Heart left ventricle (tissue), 16 donors: ENCODE results near the gene EFCAB3. TPM values are rescaled to one million over a fixed set of nuclear protein-coding genes. Genes with fewer than 3 reads are reported as not detected.

Experiments
- ATAC-seq, 4 donors: fragments of 200-7000 bp; cut with Tn5 transposase; one replicate each; pipeline ENCODE4 v1.9.1; 2020 to 2022; ENCODE audit warnings: moderate library complexity in 4 of 4, mild to moderate bottlenecking in 3 of 4, moderate number of reproducible peaks in 1 of 4
- DNase-seq, 5 donors: peaks; one replicate each; pipeline ENCODE4 v3.0.0-alpha.2; 2020
- H3K27ac ChIP-seq, 12 donors: fragments of 200-600 bp; sonication (generic) in 4 of 12; one replicate each; pipeline versions ENCODE4 v1.5.0 to v1.8.0; 2016 to 2022; ENCODE audit warnings: mild to moderate bottlenecking in 2 of 12
- H3K27me3 ChIP-seq, 9 donors: fragments of 200-600 bp; sonication (generic) in 2 of 9; one replicate each; pipeline versions ENCODE4 v1.5.1 to v1.8.0; 2016 to 2022; ENCODE audit warnings: mild to moderate bottlenecking in 3 of 9
- H3K36me3 ChIP-seq, 9 donors: fragments of 200-600 bp; sonication (generic) in 2 of 9; one replicate each; pipeline versions ENCODE4 v1.5.0 to v1.8.0; 2018 to 2022; ENCODE audit warnings: mild to moderate bottlenecking in 2 of 9
- H3K4me1 ChIP-seq, 12 donors: fragments of 200-600 bp; sonication (generic) in 4 of 12; one replicate each; pipeline versions ENCODE4 v1.5.0 to v1.8.0; 2016 to 2022; ENCODE audit warnings: mild to moderate bottlenecking in 3 of 12
- H3K4me3 ChIP-seq, 12 donors: fragments of 200-600 bp; sonication (generic) in 4 of 12; one replicate each; pipeline versions ENCODE4 v1.5.0 to v1.8.0; 2017 to 2022; ENCODE audit warnings: mild to moderate bottlenecking in 9 of 12, moderate library complexity in 4 of 12
- H3K9me3 ChIP-seq, 12 donors: fragments of 200-600 bp; sonication (generic) in 4 of 12; one replicate each; pipeline versions ENCODE4 v1.5.0 to v1.8.0; 2016 to 2022; ENCODE audit warnings: mild to moderate bottlenecking in 1 of 12
- CTCF ChIP-seq, 12 donors: fragments of 200-600 bp; sonication (generic) in 4 of 12; IDR thresholded peaks; one replicate each; pipeline versions ENCODE4 v1.5.0 to v1.8.0; 2018 to 2022; ENCODE audit warnings: antibody characterized with exemption in 12 of 12, mild to moderate bottlenecking in 5 of 12
- POLR2A ChIP-seq, 2 donors: fragments of 450-650 bp; IDR thresholded peaks; one replicate each; pipeline ENCODE4 v1.6.1; 2017; ENCODE audit warnings: antibody characterized with exemption in 2 of 2, mild to moderate bottlenecking in 2 of 2, moderate library complexity in 2 of 2
- WGBS, 4 donors: extraction: QIAGEN DNeasy Blood & Tissue Kit in 2 of 4; methylation state at CpG; one replicate each; pipeline versions ENCODE4 v1.1.5 to v1.1.7; 2013 to 2018; 5-methylcytosine and 5-hydroxymethylcytosine counted together
- intact Hi-C, 10 donors: fragments of 100-400 bp; cut with DNase I; formaldehyde crosslinking; loops; one replicate each; pipeline versions ENCODE4 v1.11.1 to v1.14.2; 2022
- long read RNA-seq, 3 donors: library from polyadenylated mRNA; unstranded; transcript quantifications; one replicate each; pipeline ENCODE4 v2.0.0, GENCODE V29; 2020 to 2021
- polyA plus RNA-seq, 2 donors: library from polyadenylated mRNA; stranded (reverse); fragments of 200-250 nt; gene quantifications; one replicate each; pipeline ENCODE4 v1.2.3, GENCODE V29; 2013
- total RNA-seq, 9 donors: library from RNA; depleted of rRNA in 2 of 9; stranded (reverse); fragments of >200 nt in 2 of 9; fragmentation: NEBNext Ultra II Directional in 3 of 9; extraction: Animal tissue kit (Norgen Biotek cat#: 25700) in 3 of 9; gene quantifications; one replicate each; pipeline versions ENCODE4 v1.1.0 to v1.2.4, GENCODE V29; 2016 to 2023
- donor health status: ischemic (EF 13 %, LVEDD 7.1; RV severe dilation, severe dysfunction).
- donor health status: healthy with polysubstance abuse.
- donor health status: DM: no; HTN: yes; CAD: no.
- donor health status: DM: no; HTN: no; CAD: no.
- donor health status: ischemic (EF 25% LVEDD 6.9; RV normal size, moderate dysfunction).
- donor health status: ischemic (EF 25% LVEDD 5.7; RV mildly dilated, moderate dysfunction).
- donor health status: healthy.
- donor health status: DM: yes; HTN: yes; CAD: no.
- donor health status: ischemic (EF 35%, LVEDD 5.7; RV mildly dilated, moderate dysfunction).
- donor health status: nonischemic (EF 11% LVEDD 7.7; RV severe dilation, severe dysfunction).
- donor health status: DM: yes; HTN: yes; CAD: no.
- donor health status: PGD.
- donor health status: ischemic (EF 29% LVEDD 5.4; RV normal size, mild dysfunction).
- donor health status: nonischemic (EF 23%, LVEDD 6.1; RV moderate dilation, normal function).

EFCAB3 gene
- total RNA-seq = not detected
- not detected for polyA plus RNA-seq
- long read RNA-seq, donor 1 = 0 reads
- long read RNA-seq, donor 2 = 0 reads
- long read RNA-seq, donor 3 = 0 reads

- DNase-seq (no peak), ATAC-seq (no peak)
- no peaks in the 10 kb centered on the region for H3K9me3 ChIP-seq
- no peak within 1 kb of the TSS for H3K4me3 ChIP-seq
- WGBS, 4 donors = 82 to 86% (median 84%) methylated on average over 3 of the region's 3 CpGs
- TF ChIP-seq CTCF (IDR thresholded peaks at IDR 0.05) (no peak), POLR2A (IDR thresholded peaks at IDR 0.05) (no peak)
- H3K36me3 ChIP-seq = no peaks in the 10 kb centered on the region
- H3K27me3 ChIP-seq = peaks cover 0 to 23% (median 0%) of the 10 kb centered on the region in 9 donors
- H3K4me1 ChIP-seq = no peaks in the 10 kb centered on the region
- intact Hi-C loops = no loop called here
- no peak within 1 kb of the TSS for H3K27ac ChIP-seq
Observed at GRCh38 chr17:62380253-62380652, at the start of gene EFCAB3. Gene EFCAB3, plus strand, starts transcription at chr17:62380553. Its CDS starts 2,427 bp downstream, at chr17:62382980.

GRCh38 chr17:62336527-62336926 lies 43.8 kb upstream of the EFCAB3 start:
- H3K36me3 ChIP-seq = no peaks in the 10 kb centered on the region
- no peaks in the 10 kb centered on the region for H3K4me1 ChIP-seq
- H3K27ac ChIP-seq = no peak overlapping the region
- intact Hi-C loops = no loop called here
- peaks cover 0 to 3% (median 0%) of the 10 kb centered on the region in 9 donors for H3K27me3 ChIP-seq
- DNase-seq (no peak), ATAC-seq (no peak)
- peaks cover 0 to 22% (median 7%) of the 10 kb centered on the region in 12 donors for H3K9me3 ChIP-seq
- no peak overlapping the region for H3K4me3 ChIP-seq
- TF ChIP-seq CTCF (IDR thresholded peaks at IDR 0.05) = no peak
- TF ChIP-seq POLR2A (IDR thresholded peaks at IDR 0.05) = no peak

DNA sequence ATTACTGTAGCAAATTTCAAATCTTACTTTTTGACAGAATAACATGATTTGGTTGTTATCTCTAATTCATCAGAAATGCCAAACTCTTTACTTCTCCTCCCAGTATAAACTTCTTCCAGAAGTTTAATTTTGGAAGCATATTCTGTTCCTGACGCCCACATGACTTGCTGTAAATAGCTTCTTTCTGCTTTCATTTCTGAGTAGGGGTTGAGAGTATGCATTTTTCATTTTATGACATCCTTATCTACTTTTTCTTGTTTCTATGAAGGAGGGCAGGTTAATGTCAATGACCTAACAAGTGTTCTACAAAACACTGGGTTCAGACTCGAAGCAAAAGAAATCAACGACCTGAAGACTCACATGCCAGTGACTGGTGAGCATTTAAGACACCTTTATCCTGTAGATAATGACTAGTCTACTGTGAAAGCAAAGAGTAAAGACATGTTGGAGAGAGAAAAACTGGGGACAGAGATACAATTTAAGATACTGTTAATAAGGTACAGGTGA lies 36.5 kb upstream of the EFCAB3 start:
- H3K9me3 ChIP-seq = no peaks in the 10 kb centered on the region
- no peak for TF ChIP-seq POLR2A (IDR thresholded peaks at IDR 0.05)
- WGBS, 4 donors = 31 to 40% (median 36%) methylated on average over 3 of the region's 3 CpGs
- intact Hi-C loops = no loop called here
- no peak for ATAC-seq
- DNase-seq = no peak
- H3K27ac ChIP-seq = no peak overlapping the region
- H3K36me3 ChIP-seq = no peaks in the 10 kb centered on the region
- peaks cover 0 to 4% (median 0%) of the 10 kb centered on the region in 9 donors for H3K27me3 ChIP-seq
- H3K4me3 ChIP-seq = no peak overlapping the region
- no peaks in the 10 kb centered on the region for H3K4me1 ChIP-seq

GRCh38 chr17:62351176-62351575 lies 29.2 kb upstream of the EFCAB3 start:
- no peak overlapping the region for H3K27ac ChIP-seq
- peaks cover 0 to 17% (median 0%) of the 10 kb centered on the region in 9 donors for H3K27me3 ChIP-seq
- ATAC-seq (no peak), DNase-seq (no peak)
- H3K4me1 ChIP-seq = no peaks in the 10 kb centered on the region
- WGBS, 4 donors = 82 to 93% (median 83%) methylated on average over 5 of the region's 5 CpGs
- H3K9me3 ChIP-seq = no peaks in the 10 kb centered on the region
- H3K4me3 ChIP-seq = no peak overlapping the region
- H3K36me3 ChIP-seq = no peaks in the 10 kb centered on the region
- intact Hi-C loops = no loop called here
- TF ChIP-seq POLR2A (IDR thresholded peaks at IDR 0.05) (no peak), CTCF (IDR thresholded peaks at IDR 0.05) (no peak)

DNA sequence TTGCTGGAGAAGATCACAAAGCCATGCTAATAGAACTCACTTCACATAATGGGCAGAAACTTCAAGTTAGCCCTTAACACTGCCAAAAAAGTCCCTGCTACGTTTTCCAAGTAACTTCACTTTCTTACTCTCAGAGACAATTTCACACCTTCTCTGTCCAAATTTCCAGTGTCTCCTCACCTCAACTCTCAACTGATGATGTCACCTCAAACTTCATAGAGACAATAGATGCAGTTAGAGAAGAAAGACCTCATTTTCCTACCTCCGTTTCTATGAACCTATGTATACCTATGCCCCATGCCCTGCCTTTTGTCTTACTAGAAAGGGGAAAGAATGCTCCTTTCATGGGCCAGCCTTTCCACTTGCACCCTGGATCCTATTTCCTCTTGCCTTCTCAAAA lies 14.2 kb upstream of the EFCAB3 start:
- Histone ChIP-seq H3K27ac (no peak overlapping the region), H3K36me3 (no peaks in the 10 kb centered on the region), H3K27me3 (peaks cover 0 to 3% (median 0%) of the 10 kb centered on the region in 9 donors), H3K4me3 (no peak overlapping the region), H3K4me1 (no peaks in the 10 kb centered on the region), H3K9me3 (peaks cover 0 to 3% (median 0%) of the 10 kb centered on the region in 12 donors)
- TF ChIP-seq POLR2A (IDR thresholded peaks at IDR 0.05) (no peak), CTCF (IDR thresholded peaks at IDR 0.05) (no peak)
- intact Hi-C loops = no loop called here
- DNase-seq (no peak), ATAC-seq (no peak)
- 65 to 74% (median 69%) methylated on average over 2 of the region's 2 CpGs for WGBS, 4 donors
